Endothelial cell of umbilical vein (primary cell): ENCODE measurements around the gene RFNG. TPM values are rescaled to one million over a fixed set of nuclear protein-coding genes. Genes with fewer than 3 reads are reported as not detected.

Experiments used
- BruUV-seq: library from RNA; stranded (reverse); fragments of 400-500 nt; replicated peaks from 2 replicates; lab custom pipeline; 2021; lab: Mats Ljungman, UMichigan
- CTCF ChIA-PET: fragments of 300-600, 350-600 bp; sonication (Branson Sonifier 250); formaldehyde crosslinking; loops from one replicate; lab custom pipeline; 2021; ENCODE audit warnings: antibody characterized with exemption, inconsistent platforms; lab: Charles Lee
- POLR2A ChIA-PET: fragments of 300-600, 350-600 bp; sonication (Branson Sonifier 250); formaldehyde crosslinking; loops from one replicate; lab custom pipeline; 2021; ENCODE audit warnings: antibody characterized with exemption, inconsistent platforms; lab: Charles Lee
- DNase-seq: peaks from one replicate; pipeline ENCODE4 v3.0.0-alpha.2; 2011; ENCODE audit warnings: low read depth, low spot score
- FAIRE-seq: peaks from 2 replicates; lab custom pipeline; 2011; peaks lifted over from hg19 to GRCh38; lab: Jason Lieb, UNC
- H2AFZ ChIP-seq: 2 replicates; pipeline ENCODE4 v1.6.0; 2012; ENCODE audit warnings: low read depth, low read length, control low read depth, inconsistent platforms
- H3K27ac ChIP-seq: 2 replicates; pipeline ENCODE4 v1.5.1; 2011; ENCODE audit warnings: low read depth, mild to moderate bottlenecking, control low read depth, low read length, moderate library complexity; ENCODE audit not compliant: insufficient read depth
- H3K27me3 ChIP-seq, 2 experiments: 2 replicates each; pipeline versions ENCODE4 v1.6.0 to v1.6.1; 2011; ENCODE audit warnings: low read length in 2 of 2, mixed read lengths in 1 of 2; ENCODE audit not compliant: control insufficient read depth in 2 of 2, insufficient read depth in 2 of 2
- H3K36me3 ChIP-seq, 2 experiments: 2 replicates in 1 of 2; 3 replicates in 1 of 2; pipeline ENCODE4 v1.5.1; 2011; ENCODE audit warnings: low read length in 2 of 2, mild to moderate bottlenecking in 1 of 2, moderate library complexity in 1 of 2; ENCODE audit not compliant: control insufficient read depth in 2 of 2, insufficient read depth in 2 of 2; ENCODE audit errors: extremely low read depth in 1 of 2
- H3K4me1 ChIP-seq: 3 replicates; pipeline ENCODE4 v1.5.1; 2011; ENCODE audit warnings: mild to moderate bottlenecking, low read length; ENCODE audit not compliant: control insufficient read depth, insufficient read depth; ENCODE audit errors: extremely low read depth
- H3K4me2 ChIP-seq: 2 replicates; pipeline ENCODE4 v1.6.1; 2011; ENCODE audit warnings: low read length, control low read depth, mixed read lengths; ENCODE audit not compliant: insufficient read depth
- H3K4me3 ChIP-seq, 3 experiments: fragments of 200-600 bp in 1 of 3; sonication (generic), shearing (Covaris generic) in 1 of 3; replicated peaks in 1 of 3; 2 replicates each; pipeline ENCODE4 v1.5.1; 2011 to 2016; ENCODE audit warnings: control low read depth in 3 of 3, low read length in 3 of 3, mild to moderate bottlenecking in 2 of 3, inconsistent platforms in 1 of 3, low read depth in 1 of 3, moderate library complexity in 1 of 3; ENCODE audit not compliant: insufficient read depth in 1 of 3
- H3K79me2 ChIP-seq: 2 replicates; pipeline ENCODE4 v1.6.0; 2012; ENCODE audit warnings: low read length, inconsistent platforms; ENCODE audit not compliant: control insufficient read depth, insufficient read depth
- H3K9ac ChIP-seq: replicated peaks from 2 replicates; pipeline ENCODE3; 2011; ENCODE audit warnings: low read length, control low read depth; ENCODE audit not compliant: insufficient read depth; ENCODE audit errors: extremely low read depth
- H3K9me1 ChIP-seq: replicated peaks from 3 replicates; pipeline ENCODE4 v1.6.0; 2011; ENCODE audit warnings: mild to moderate bottlenecking, low read length; ENCODE audit not compliant: control insufficient read depth, insufficient read depth; ENCODE audit errors: extremely low read depth
- H3K9me3 ChIP-seq: replicated peaks from 2 replicates; pipeline ENCODE4 v1.5.1; 2012; ENCODE audit warnings: low read length, inconsistent platforms; ENCODE audit not compliant: control insufficient read depth, insufficient read depth
- H4K20me1 ChIP-seq: replicated peaks from 2 replicates; pipeline ENCODE3; 2011; ENCODE audit warnings: mild to moderate bottlenecking, low read length; ENCODE audit not compliant: control insufficient read depth, insufficient read depth; ENCODE audit errors: extremely low read depth
- EZH2 ChIP-seq: IDR thresholded peaks from 2 replicates; pipeline ENCODE4 v1.6.1; 2012; ENCODE audit warnings: borderline replicate concordance, low read depth, mild to moderate bottlenecking, moderate library complexity, low read length, inconsistent platforms; ENCODE audit not compliant: severe bottlenecking
- FOS ChIP-seq: IDR thresholded peaks from 2 replicates; pipeline ENCODE4 v1.6.1; 2011; ENCODE audit warnings: mild to moderate bottlenecking, low read length, moderate library complexity, borderline replicate concordance; ENCODE audit not compliant: insufficient read depth
- GATA2 ChIP-seq: IDR thresholded peaks from 2 replicates; pipeline ENCODE4 v1.7.0; 2011; ENCODE audit warnings: low read depth, mild to moderate bottlenecking, moderate library complexity, mixed read lengths, low read length; ENCODE audit not compliant: insufficient read length, insufficient read depth
- JUN ChIP-seq: IDR thresholded peaks from 2 replicates; pipeline ENCODE4 v1.6.1; 2011; ENCODE audit warnings: borderline replicate concordance, low read depth; ENCODE audit not compliant: insufficient read length, insufficient read depth
- MYC ChIP-seq: IDR thresholded peaks from one replicate; pipeline ENCODE4 v1.6.1; 2011; ENCODE audit warnings: mild to moderate bottlenecking, low read depth, low read length
- POLR2A ChIP-seq: IDR thresholded peaks from 2 replicates; pipeline ENCODE4 v1.6.1; 2012; ENCODE audit warnings: low read depth, mild to moderate bottlenecking, control low read depth, low read length
- POLR2AphosphoS5 ChIP-seq: IDR thresholded peaks from 2 replicates; pipeline ENCODE4 v1.6.1; 2012; ENCODE audit warnings: low read depth, mild to moderate bottlenecking, control low read depth, low read length, moderate library complexity; ENCODE audit not compliant: insufficient read depth
- dilution Hi-C: fragments of 300-500 bp; cut with MboI; formaldehyde crosslinking; loops from one replicate; pipeline ENCODE4 v1.15.0; 2019; ENCODE audit warnings: low sequenced_read_pairs; ENCODE audit not compliant: extremely low pct_ligation_motif_present
- intact Hi-C: fragments of 100-400 bp; cut with micrococcal nuclease; formaldehyde crosslinking; loops from one replicate; pipeline ENCODE4 v1.10.0; 2022
- polyA plus RNA-seq, 4 experiments: library from polyadenylated mRNA; depleted of rRNA in 3 of 4; stranded (reverse) in 3 of 4; unstranded in 1 of 4; fragments of >200 nt; gene quantifications; 2 replicates each; pipeline versions ENCODE4 v1.2.1 to v1.2.3, GENCODE V29; 2011 to 2012; ENCODE audit warnings: missing spikeins in 1 of 4
- total RNA-seq: library from RNA; stranded (reverse); gene quantifications from 2 replicates; pipeline ENCODE4 v1.2.3, GENCODE V29; 2021
- TF ChIP-seq, protein P1 (sequence below), 2 donors: IDR thresholded peaks; 1 replicate in 1 of 2; 2 replicates in 1 of 2; pipeline ENCODE4 v1.5.1; 2011; ENCODE audit warnings: low read length in 2 of 2, mild to moderate bottlenecking in 2 of 2, moderate library complexity in 2 of 2, control low read depth in 1 of 2, inconsistent platforms in 1 of 2, low read depth in 1 of 2; ENCODE audit not compliant: insufficient read depth in 1 of 2; ENCODE audit errors: extremely low read depth in 1 of 2
- TF ChIP-seq, protein P2 (sequence below): IDR thresholded peaks from 2 replicates; pipeline ENCODE4 v1.6.1; 2011; ENCODE audit not compliant: insufficient read depth, insufficient read length

RFNG gene
- total and polyA plus RNA-seq, 2 donors (not counting 3 experiments of a cell fraction or from before 2014, with no cell fraction given) = 33.7 to 40.0 TPM

DNA sequence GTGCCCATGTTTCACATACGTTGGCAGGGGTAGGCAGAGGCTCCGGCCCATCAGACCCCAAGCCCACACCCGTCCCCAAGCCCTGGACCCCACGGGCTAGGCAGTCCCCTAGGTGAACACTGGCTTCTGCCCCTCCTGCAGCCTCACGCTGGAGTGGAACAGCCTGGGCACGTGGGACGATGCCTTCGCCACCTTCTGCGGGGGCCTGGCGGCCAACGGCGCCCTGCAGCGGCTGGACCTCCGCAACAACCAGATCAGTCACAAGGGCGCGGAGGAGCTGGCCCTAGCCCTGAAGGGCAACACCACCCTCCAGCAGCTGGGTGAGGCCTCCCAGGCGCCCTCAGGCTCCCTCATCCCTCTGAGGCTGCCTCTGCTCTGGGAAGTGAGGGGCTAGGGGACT, 26.8 kb downstream of the RFNG start:
- BruUV-seq = no TSS peak
- TF ChIP-seq EZH2 (no peak), FOS (no peak), JUN (no peak), GATA2 (no peak), POLR2A (no peak), POLR2AphosphoS5 (no peak), MYC (no peak)
- TF ChIP-seq, protein P1, sequence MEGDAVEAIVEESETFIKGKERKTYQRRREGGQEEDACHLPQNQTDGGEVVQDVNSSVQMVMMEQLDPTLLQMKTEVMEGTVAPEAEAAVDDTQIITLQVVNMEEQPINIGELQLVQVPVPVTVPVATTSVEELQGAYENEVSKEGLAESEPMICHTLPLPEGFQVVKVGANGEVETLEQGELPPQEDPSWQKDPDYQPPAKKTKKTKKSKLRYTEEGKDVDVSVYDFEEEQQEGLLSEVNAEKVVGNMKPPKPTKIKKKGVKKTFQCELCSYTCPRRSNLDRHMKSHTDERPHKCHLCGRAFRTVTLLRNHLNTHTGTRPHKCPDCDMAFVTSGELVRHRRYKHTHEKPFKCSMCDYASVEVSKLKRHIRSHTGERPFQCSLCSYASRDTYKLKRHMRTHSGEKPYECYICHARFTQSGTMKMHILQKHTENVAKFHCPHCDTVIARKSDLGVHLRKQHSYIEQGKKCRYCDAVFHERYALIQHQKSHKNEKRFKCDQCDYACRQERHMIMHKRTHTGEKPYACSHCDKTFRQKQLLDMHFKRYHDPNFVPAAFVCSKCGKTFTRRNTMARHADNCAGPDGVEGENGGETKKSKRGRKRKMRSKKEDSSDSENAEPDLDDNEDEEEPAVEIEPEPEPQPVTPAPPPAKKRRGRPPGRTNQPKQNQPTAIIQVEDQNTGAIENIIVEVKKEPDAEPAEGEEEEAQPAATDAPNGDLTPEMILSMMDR (IDR thresholded peaks at IDR 0.05; ENCODE audit: extremely low read depth in 1 of 2, insufficient read depth in 1 of 2, low read depth in 1 of 2, low read length in 2 of 2) = no peak
- TF ChIP-seq, protein P2, sequence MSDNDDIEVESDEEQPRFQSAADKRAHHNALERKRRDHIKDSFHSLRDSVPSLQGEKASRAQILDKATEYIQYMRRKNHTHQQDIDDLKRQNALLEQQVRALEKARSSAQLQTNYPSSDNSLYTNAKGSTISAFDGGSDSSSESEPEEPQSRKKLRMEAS = no peak

More for the DNA sequence above, 26.8 kb downstream of the RFNG start:
- H3K27me3 ChIP-seq = no peaks in the 10 kb centered on the region
- H2AFZ ChIP-seq = no peak overlapping the region
- CTCF ChIA-PET = no interaction called here
- DNase-seq (no peak), FAIRE-seq (no peak)
- POLR2A ChIA-PET = no interaction called here
- H3K79me2 ChIP-seq = peaks cover 5% of the 10 kb centered on the region
- H3K36me3 ChIP-seq = no peaks in the 10 kb centered on the region
- peaks cover 12% of the 10 kb centered on the region for H3K4me1 ChIP-seq
- H3K27ac ChIP-seq = no peak overlapping the region
- no peak overlapping the region for H3K4me3 ChIP-seq
- H4K20me1 ChIP-seq = no peaks in the 10 kb centered on the region
- H3K9me3 ChIP-seq = no peaks in the 10 kb centered on the region
- H3K4me2 ChIP-seq = no peak overlapping the region
- intact Hi-C loops = loop anchor here (5.0 to 10.0 kb wide), 2 partner anchors 48 to 190 kb away; partner anchors contain the start of genes ASPSCR1 and CCDC57
- H3K9ac ChIP-seq = no peak overlapping the region
- no peaks in the 10 kb centered on the region for H3K9me1 ChIP-seq
- dilution Hi-C loops = no loop called here
